COR-L47 (cell line): Measurements from ENCODE around the gene ACTN1.
A peak's percentile ranks its signal among the peaks of the same experiment; 100 is the strongest.

ENCODE experiments used
- DNase-seq: peaks from one replicate; lab custom pipeline; 2025; lab: John Stamatoyannopoulos, UW

ACTN1 gene

GRCh38 chr14:68824517-68825347, 154.4 kb downstream of the ACTN1 start:
- peak; percentile 76 for DNase-seq

GRCh38 chr14:68824207-68824516, 154.9 kb downstream of the ACTN1 start:
- DNase-seq, result no peak
